Measurements from ENCODE around the gene KIAA1549. TPM values are rescaled to one million over a fixed set of nuclear protein-coding genes. Genes with fewer than 3 reads are reported as not detected.

KIAA1549 gene
- total and polyA plus RNA-seq, 9 of the 15 experiments (the other 6 are each of a cell fraction or from before 2014, with no cell fraction given), result 0.01 to 0.29 (median 0.07) TPM

DNA sequence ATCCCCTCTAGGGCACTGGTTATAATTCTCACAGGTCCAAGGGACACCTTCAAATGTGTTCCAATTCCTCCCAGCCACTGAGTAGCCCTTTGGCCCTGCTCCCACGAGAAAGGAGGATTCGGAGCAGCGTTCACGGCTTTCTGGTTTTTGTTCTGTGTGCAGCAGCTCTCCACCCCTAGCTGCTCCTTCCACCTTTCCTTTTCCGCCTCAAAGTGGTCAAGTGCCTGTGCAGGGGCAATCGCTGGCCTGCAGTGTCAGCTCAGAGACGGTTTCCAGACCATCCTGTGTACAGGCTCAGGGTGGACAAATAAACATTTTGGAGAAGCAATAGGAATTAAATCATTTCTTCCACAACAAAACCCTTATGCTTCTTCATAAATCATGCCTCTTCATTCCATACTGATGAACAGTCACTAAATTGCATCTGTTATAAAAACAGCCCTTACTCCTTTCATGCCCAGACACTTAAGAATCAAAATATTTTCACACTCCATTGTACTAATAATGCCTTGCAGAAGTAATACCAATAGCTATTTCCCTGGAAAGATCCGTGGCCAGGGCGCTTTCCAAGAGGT, 1.1 kb downstream of the KIAA1549 start:
- in situ Hi-C loops (cut with MboI) (no loop called here), intact Hi-C loops (cut with micrococcal nuclease) (no loop called here)
- DNase-seq (ENCODE audit: extremely low read depth in 1 of 4, low spot score in 3 of 4) (no peak), ATAC-seq (no peak), FAIRE-seq (no peak)
- BruUV-seq (replicated peaks), result no TSS peak
- H3K4me2 ChIP-seq (ENCODE audit: insufficient read depth, low read length), result no peak overlapping the region
- H3K27ac ChIP-seq (ENCODE audit: extremely low read depth, low read depth, low read length), result no peak overlapping the region
- no peaks in the 10 kb centered on the region for H3K36me3 ChIP-seq (ENCODE audit: control insufficient read depth, insufficient read depth, low read length)
- no peaks in the 10 kb centered on the region for H3K79me2 ChIP-seq (ENCODE audit: control insufficient read depth, insufficient read depth, low read length)
- H3K4me1 ChIP-seq (replicated peaks in 1 of 2; ENCODE audit: control insufficient read depth in 2 of 2, insufficient read depth in 2 of 2, low read length in 2 of 2), result peaks cover 0 to 14% of the 10 kb centered on the region in 2 experiments; a peak in 2 of 5 replicates
- no peaks in the 10 kb centered on the region for H3K9me1 ChIP-seq (ENCODE audit: control insufficient read depth, insufficient read depth, low read length)
- H2AFZ ChIP-seq (ENCODE audit: low read depth, low read length), result no peak overlapping the region
- ChIA-PET POLR2A (interaction anchor here (1.3 to 1.5 kb wide), 2 partner anchors 9 to 44 kb away, joined by 3 to 8 read pairs; no protein-coding TSS in a partner anchor), CTCF (ENCODE audit: low intra/inter-chr PET ratio) (no interaction called here)
- peaks cover 70 to 74% of the 10 kb centered on the region in 2 experiments for H3K27me3 ChIP-seq (ENCODE audit: control insufficient read depth in 2 of 2, insufficient read depth in 2 of 2, low read length in 2 of 2)
- peaks cover 7% of the 10 kb centered on the region; the same call in 1 of the 2 replicates for H4K20me1 ChIP-seq (replicated peaks; ENCODE audit: control insufficient read depth, insufficient read depth, low read length)
- H3K9me3 ChIP-seq (replicated peaks; ENCODE audit: control insufficient read depth, insufficient read depth, low read depth, low read length), result no peaks in the 10 kb centered on the region
- WGBS (ENCODE audit: insufficient coverage, low coverage, missing lambda C conversion rate), result 11% methylated on average over 9 of the region's 9 CpGs
- H3K9ac ChIP-seq (ENCODE audit: insufficient read depth in 1 of 2, low read depth in 2 of 2, low read length in 2 of 2), result no peak overlapping the region
- TF ChIP-seq ZEB2 (IDR thresholded peaks at IDR 0.05), result no peak
- no peak for TF ChIP-seq BHLHE40 (IDR thresholded peaks at IDR 0.05; ENCODE audit: low read length)
- TF ChIP-seq EP400 (IDR thresholded peaks at IDR 0.05), result no peak
- TF ChIP-seq, protein P1, sequence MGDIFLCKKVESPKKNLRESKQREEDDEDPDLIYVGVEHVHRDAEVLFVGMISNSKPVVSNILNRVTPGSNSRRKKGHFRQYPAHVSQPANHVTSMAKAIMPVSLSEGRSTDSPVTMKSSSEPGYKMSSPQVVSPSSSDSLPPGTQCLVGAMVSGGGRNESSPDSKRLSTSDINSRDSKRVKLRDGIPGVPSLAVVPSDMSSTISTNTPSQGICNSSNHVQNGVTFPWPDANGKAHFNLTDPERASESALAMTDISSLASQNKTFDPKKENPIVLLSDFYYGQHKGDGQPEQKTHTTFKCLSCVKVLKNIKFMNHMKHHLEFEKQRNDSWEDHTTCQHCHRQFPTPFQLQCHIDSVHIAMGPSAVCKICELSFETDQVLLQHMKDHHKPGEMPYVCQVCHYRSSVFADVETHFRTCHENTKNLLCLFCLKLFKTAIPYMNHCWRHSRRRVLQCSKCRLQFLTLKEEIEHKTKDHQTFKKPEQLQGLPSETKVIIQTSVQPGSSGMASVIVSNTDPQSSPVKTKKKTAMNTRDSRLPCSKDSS (IDR thresholded peaks at IDR 0.05; ENCODE audit: low read depth, partially characterized antibody), result no peak
- TF ChIP-seq ZBED1 (IDR thresholded peaks at IDR 0.05), result no peak
- TF ChIP-seq COPS2 (conservative IDR thresholded peaks at IDR 0.05), result no peak
- no peak for TF ChIP-seq POLR2AphosphoS2 (IDR thresholded peaks at IDR 0.05; ENCODE audit: low read length)
- no peak for TF ChIP-seq SRSF7 (optimal IDR thresholded peaks at IDR 0.05; ENCODE audit: low read depth, low read length)
- TF ChIP-seq KLF16 (IDR thresholded peaks at IDR 0.05), result no peak
- no peak for TF ChIP-seq TCFL5 (CRISPR knock-in tag; conservative IDR thresholded peaks at IDR 0.05)
- TF ChIP-seq ZNF644 (tag; IDR thresholded peaks at IDR 0.05; ENCODE audit: low read depth), result no peak
- TF ChIP-seq ZNF444 (CRISPR knock-in tag; IDR thresholded peaks at IDR 0.05), result no peak
- no peak for TF ChIP-seq MCM3 (IDR thresholded peaks at IDR 0.05)
- TF ChIP-seq, protein P2, sequence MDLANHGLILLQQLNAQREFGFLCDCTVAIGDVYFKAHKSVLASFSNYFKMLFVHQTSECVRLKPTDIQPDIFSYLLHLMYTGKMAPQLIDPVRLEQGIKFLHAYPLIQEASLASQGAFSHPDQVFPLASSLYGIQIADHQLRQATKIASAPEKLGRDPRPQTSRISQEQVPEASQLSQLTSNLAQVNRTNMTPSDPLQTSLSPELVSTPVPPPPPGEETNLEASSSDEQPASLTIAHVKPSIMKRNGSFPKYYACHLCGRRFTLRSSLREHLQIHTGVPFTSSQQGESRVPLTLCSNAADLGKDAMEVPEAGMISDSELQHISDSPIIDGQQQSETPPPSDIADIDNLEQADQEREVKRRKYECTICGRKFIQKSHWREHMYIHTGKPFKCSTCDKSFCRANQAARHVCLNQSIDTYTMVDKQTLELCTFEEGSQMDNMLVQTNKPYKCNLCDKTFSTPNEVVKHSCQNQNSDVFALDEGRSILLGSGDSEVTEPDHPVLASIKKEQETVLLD (IDR thresholded peaks at IDR 0.05), result no peak
- no peak overlapping the region for H3K4me3 ChIP-seq
